Effector memory CD8-positive, alpha-beta T cell (primary cell): Measurements from ENCODE around the gene ABL2.

Experiments used
- ATAC-seq: fragments of 150-1000 bp; cut with Tn5 transposase; replicated peaks from 2 replicates; pipeline ENCODE4 v1.10.0; 2021; ENCODE audit warnings: mild to moderate bottlenecking, moderate library complexity
- DNase-seq, 3 experiments: peaks; one replicate each; pipeline ENCODE4 v3.0.0; 2021
- H3K27ac Mint-ChIP-seq, 2 donors: one replicate each; pipeline ENCODE4 v1.8.0; 2022; ENCODE audit warnings: mild to moderate bottlenecking in 2 of 2, mixed read lengths in 2 of 2, moderate library complexity in 2 of 2
- H3K27me3 Mint-ChIP-seq, 2 donors: one replicate each; pipeline ENCODE4 v1.8.0; 2022; ENCODE audit warnings: mixed read lengths in 2 of 2
- H3K36me3 Mint-ChIP-seq: one replicate; pipeline ENCODE4 v1.8.0; 2022; ENCODE audit warnings: mild to moderate bottlenecking, moderate library complexity, mixed read lengths; ENCODE audit not compliant: insufficient read depth
- H3K4me1 Mint-ChIP-seq, 2 donors: one replicate each; pipeline ENCODE4 v1.8.0; 2022; ENCODE audit warnings: low read depth in 2 of 2, mixed read lengths in 2 of 2
- H3K4me3 Mint-ChIP-seq, 2 donors: one replicate each; pipeline ENCODE4 v1.8.0; 2022; ENCODE audit warnings: mild to moderate bottlenecking in 2 of 2, mixed read lengths in 2 of 2, moderate library complexity in 2 of 2
- H3K9me3 Mint-ChIP-seq, 2 donors: one replicate each; pipeline ENCODE4 v1.8.0; 2022; ENCODE audit warnings: mixed read lengths in 2 of 2

Gene ABL2

DNA sequence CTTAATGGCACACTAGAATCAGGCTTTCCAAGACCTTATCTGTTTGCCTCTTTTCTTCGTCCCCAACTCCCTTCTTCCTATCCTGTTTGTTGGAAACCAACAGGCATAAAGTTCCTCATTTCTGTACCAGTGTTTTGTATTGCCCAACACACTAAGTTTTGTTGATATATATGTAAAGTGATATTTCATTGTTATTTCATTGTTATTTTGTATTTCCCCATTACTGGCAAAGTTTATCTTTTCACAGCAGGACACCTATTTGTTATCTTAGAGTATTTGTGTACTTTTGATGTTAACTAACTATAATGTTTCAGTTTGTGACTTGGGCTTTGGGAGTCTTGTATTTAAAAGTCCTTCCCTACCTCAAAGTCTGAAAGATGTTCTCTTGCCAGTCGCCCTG lies 176.7 kb downstream of the ABL2 start:
- Mint-ChIP-seq H3K4me1 (peaks cover 2 to 3% of the 10 kb centered on the region in 2 donors), H3K4me3 (no peak overlapping the region), H3K27ac (no peak overlapping the region), H3K36me3 (peaks cover 4% of the 10 kb centered on the region), H3K9me3 (no peaks in the 10 kb centered on the region), H3K27me3 (no peaks in the 10 kb centered on the region)
- DNase-seq = no peak
- ATAC-seq = no peak
